ENCODE measurements around the gene SF3A2. TPM values are rescaled to one million over a fixed set of nuclear protein-coding genes. Genes with fewer than 3 reads are reported as not detected.

Gene SF3A2
- total and polyA plus RNA-seq, 2 experiments from 2014 or later, result 67.7 to 128 TPM

DNA sequence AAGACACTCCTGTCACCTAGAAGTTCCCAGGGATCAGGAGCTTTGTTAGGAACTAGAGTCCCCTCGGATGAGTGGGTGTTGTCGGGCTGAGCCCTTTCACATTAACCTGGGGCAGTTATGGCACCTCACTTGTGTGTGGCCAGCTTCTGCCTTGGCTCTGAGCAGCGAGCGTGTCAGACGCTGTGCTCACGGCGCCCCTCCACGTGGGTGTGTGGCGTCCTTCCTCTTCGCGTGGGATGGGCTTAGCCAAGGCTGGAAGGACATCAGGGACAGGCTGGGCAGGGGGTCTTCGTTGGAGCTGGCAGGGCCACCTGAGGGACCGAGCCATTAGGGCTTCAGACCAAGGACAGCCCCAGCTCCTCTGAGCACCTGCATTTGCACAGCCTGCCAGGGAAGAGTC is 49.5 kb upstream of the SF3A2 start (continued):
- TF ChIP-seq REST (IDR thresholded peaks at IDR 0.05; ENCODE audit: unreplicated experiment) (no peak), POLR2AphosphoS5 (IDR thresholded peaks at IDR 0.05; ENCODE audit: low read depth) (no peak)

GRCh38 chr19:2188708-2189385 is 47.8 kb upstream of the SF3A2 start:
- no peaks in the 10 kb centered on the region for H3K4me1 ChIP-seq (ENCODE audit: insufficient read depth)
- no peaks in the 10 kb centered on the region for H3K9me2 ChIP-seq (ENCODE audit: insufficient read depth)
- DNase-seq (ENCODE audit: low spot score), result no peak
- ATAC-seq, result no peak
- Mint-ChIP-seq H3K4me3 (no peak overlapping the region), H3K27me3 (ENCODE audit: insufficient read depth, low read depth, poor library complexity) (peaks cover 8% of the 10 kb centered on the region), H3K27ac (no peak overlapping the region), H3K36me3 (ENCODE audit: low read depth) (peaks cover 51% of the 10 kb centered on the region), H3K9me3 (no peaks in the 10 kb centered on the region), H3K4me1 (peaks cover 2% of the 10 kb centered on the region; the same call in 1 of the 3 replicates)
- peaks cover 11% of the 10 kb centered on the region for H4K20me1 ChIP-seq (replicated peaks; ENCODE audit: insufficient read depth)
- no peak overlapping the region for H2AFZ ChIP-seq
- peaks cover 3% of the 10 kb centered on the region; the same call in 1 of the 2 replicates for H3K36me3 ChIP-seq (ENCODE audit: insufficient read depth)
- H3K4me2 ChIP-seq, result no peak overlapping the region
- H3K79me2 ChIP-seq (replicated peaks; ENCODE audit: insufficient read depth), result peaks cover 25% of the 10 kb centered on the region
- no peaks in the 10 kb centered on the region for H3K27me3 ChIP-seq (ENCODE audit: insufficient read depth)
- H3K27ac ChIP-seq (ENCODE audit: low read depth), result no peak overlapping the region
- TF ChIP-seq REST (IDR thresholded peaks at IDR 0.05; ENCODE audit: unreplicated experiment), result no peak
- TF ChIP-seq, protein P1, sequence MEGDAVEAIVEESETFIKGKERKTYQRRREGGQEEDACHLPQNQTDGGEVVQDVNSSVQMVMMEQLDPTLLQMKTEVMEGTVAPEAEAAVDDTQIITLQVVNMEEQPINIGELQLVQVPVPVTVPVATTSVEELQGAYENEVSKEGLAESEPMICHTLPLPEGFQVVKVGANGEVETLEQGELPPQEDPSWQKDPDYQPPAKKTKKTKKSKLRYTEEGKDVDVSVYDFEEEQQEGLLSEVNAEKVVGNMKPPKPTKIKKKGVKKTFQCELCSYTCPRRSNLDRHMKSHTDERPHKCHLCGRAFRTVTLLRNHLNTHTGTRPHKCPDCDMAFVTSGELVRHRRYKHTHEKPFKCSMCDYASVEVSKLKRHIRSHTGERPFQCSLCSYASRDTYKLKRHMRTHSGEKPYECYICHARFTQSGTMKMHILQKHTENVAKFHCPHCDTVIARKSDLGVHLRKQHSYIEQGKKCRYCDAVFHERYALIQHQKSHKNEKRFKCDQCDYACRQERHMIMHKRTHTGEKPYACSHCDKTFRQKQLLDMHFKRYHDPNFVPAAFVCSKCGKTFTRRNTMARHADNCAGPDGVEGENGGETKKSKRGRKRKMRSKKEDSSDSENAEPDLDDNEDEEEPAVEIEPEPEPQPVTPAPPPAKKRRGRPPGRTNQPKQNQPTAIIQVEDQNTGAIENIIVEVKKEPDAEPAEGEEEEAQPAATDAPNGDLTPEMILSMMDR (conservative IDR thresholded peaks at IDR 0.05; ENCODE audit: low read depth in 2 of 2), result no peak
- no peak for TF ChIP-seq ZNF114 (CRISPR knock-in tag; IDR thresholded peaks at IDR 0.05)
- no peak for TF ChIP-seq ZNF331 (CRISPR knock-in tag; IDR thresholded peaks at IDR 0.05; ENCODE audit: low read depth)
- TF ChIP-seq POLR2AphosphoS5 (IDR thresholded peaks at IDR 0.05; ENCODE audit: low read depth), result no peak
- no peak for TF ChIP-seq CREB1 (CRISPR knock-in tag; IDR thresholded peaks at IDR 0.05; ENCODE audit: low read depth)
- H3K4me3 ChIP-seq, result no peak overlapping the region
- H3F3A ChIP-seq (replicated peaks; ENCODE audit: low read depth), result 0 out of 2 replicates have a peak, but pooled peaks cover 4% of the 10 kb centered on the region

All from GM23338 (cell line).